Measurements from ENCODE around the gene DENND1A. TPM values are rescaled to one million over a fixed set of nuclear protein-coding genes. Genes with fewer than 3 reads are reported as not detected.

DENND1A gene
- polyA plus RNA-seq, 2 of the 4 experiments (the other 2 are of a cell fraction): 15.1 to 21.9 TPM

GRCh38 chr9:123445981-123446610 is 483.8 kb downstream of the DENND1A start:
- H3K9me3 ChIP-seq: no peaks in the 10 kb centered on the region
- CTCF ChIA-PET: no interaction called here
- H3K4me1 ChIP-seq: no peaks in the 10 kb centered on the region
- H3K27ac ChIP-seq: no peak overlapping the region
- POLR2A ChIA-PET: no interaction called here
- WGBS (ENCODE audit: missing lambda C conversion rate): 94% methylated on average over 10 of the region's 10 CpGs
- no peak overlapping the region for H3K4me3 ChIP-seq
- DNase-seq (ENCODE audit: low read depth in 1 of 2, low spot score in 1 of 2) (no peak), FAIRE-seq (no peak), ATAC-seq (no peak)
- H3K4me2 ChIP-seq: no peak overlapping the region
- TF ChIP-seq, protein P1, sequence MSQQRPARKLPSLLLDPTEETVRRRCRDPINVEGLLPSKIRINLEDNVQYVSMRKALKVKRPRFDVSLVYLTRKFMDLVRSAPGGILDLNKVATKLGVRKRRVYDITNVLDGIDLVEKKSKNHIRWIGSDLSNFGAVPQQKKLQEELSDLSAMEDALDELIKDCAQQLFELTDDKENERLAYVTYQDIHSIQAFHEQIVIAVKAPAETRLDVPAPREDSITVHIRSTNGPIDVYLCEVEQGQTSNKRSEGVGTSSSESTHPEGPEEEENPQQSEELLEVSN (IDR thresholded peaks at IDR 0.05; ENCODE audit: borderline replicate concordance, low read depth): no peak
- no peak for TF ChIP-seq FOSL2 (IDR thresholded peaks at IDR 0.05)
- no peak for TF ChIP-seq FOSL2 (CRISPR knock-in tag; IDR thresholded peaks at IDR 0.05)
- TF ChIP-seq, protein P2, sequence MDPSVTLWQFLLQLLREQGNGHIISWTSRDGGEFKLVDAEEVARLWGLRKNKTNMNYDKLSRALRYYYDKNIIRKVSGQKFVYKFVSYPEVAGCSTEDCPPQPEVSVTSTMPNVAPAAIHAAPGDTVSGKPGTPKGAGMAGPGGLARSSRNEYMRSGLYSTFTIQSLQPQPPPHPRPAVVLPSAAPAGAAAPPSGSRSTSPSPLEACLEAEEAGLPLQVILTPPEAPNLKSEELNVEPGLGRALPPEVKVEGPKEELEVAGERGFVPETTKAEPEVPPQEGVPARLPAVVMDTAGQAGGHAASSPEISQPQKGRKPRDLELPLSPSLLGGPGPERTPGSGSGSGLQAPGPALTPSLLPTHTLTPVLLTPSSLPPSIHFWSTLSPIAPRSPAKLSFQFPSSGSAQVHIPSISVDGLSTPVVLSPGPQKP (IDR thresholded peaks at IDR 0.05; ENCODE audit: low read depth, low read length): no peak
- TF ChIP-seq FOXS1 (CRISPR knock-in tag; IDR thresholded peaks at IDR 0.05): no peak
- no peak for TF ChIP-seq ZC3H11A (IDR thresholded peaks at IDR 0.05)
- no peak for TF ChIP-seq CHD2 (IDR thresholded peaks at IDR 0.05; ENCODE audit: low read length, partially characterized antibody)
- TF ChIP-seq RAD21 (conservative IDR thresholded peaks at IDR 0.05 in 1 of 2, IDR thresholded peaks at IDR 0.05 in 1 of 2): no peak
- no peak for TF ChIP-seq HOXA7 (CRISPR knock-in tag; IDR thresholded peaks at IDR 0.05)
- TF ChIP-seq BHLHE40 (IDR thresholded peaks at IDR 0.05; ENCODE audit: low read depth, low read length): no peak

DNA sequence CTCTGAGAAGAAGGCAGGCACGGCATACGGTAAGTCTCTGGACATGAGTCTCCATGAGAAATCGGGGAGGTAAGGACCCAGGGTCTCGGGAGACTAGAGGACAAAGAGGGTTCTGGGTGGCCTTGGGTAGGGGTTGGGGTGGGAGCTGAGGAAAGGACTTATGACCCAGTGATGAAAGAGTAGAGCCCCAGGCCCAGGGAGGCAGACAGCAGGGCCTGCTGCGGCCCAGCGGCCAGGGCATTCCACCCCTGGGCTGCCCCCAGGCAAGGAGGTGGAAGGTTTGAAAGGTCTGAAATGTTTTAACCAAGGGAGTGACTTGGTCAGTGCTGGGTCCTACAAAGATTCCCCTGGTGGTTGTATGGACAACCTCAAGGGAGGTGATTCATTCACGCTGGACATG is 484.8 kb downstream of the DENND1A start:
- CTCF ChIA-PET: no interaction called here
- no peak for FAIRE-seq
- no peak for TF ChIP-seq ZC3H11A (IDR thresholded peaks at IDR 0.05)
- no peak for TF ChIP-seq MYC (IDR thresholded peaks at IDR 0.05; ENCODE audit: borderline replicate concordance, low read length)
- no peak for TF ChIP-seq FOXS1 (CRISPR knock-in tag; IDR thresholded peaks at IDR 0.05)
- no peak for TF ChIP-seq JUNB (IDR thresholded peaks at IDR 0.05)
- no peak for TF ChIP-seq HOXB13 (CRISPR knock-in tag; IDR thresholded peaks at IDR 0.05; ENCODE audit: low read depth)
- no peak for TF ChIP-seq CHD4 (IDR thresholded peaks at IDR 0.05; ENCODE audit: borderline replicate concordance)
- no peak for TF ChIP-seq KDM5A (IDR thresholded peaks at IDR 0.05)
- TF ChIP-seq BHLHE40 (IDR thresholded peaks at IDR 0.05; ENCODE audit: low read depth, low read length): no peak
- TF ChIP-seq EHMT2 (IDR thresholded peaks at IDR 0.05; ENCODE audit: low read depth): no peak
- TF ChIP-seq, protein P2 (IDR thresholded peaks at IDR 0.05; ENCODE audit: low read depth, low read length): no peak
- no peak for TF ChIP-seq PHF8 (IDR thresholded peaks at IDR 0.05; ENCODE audit: borderline replicate concordance, low read depth)
- Histone ChIP-seq H3K27ac (no peak overlapping the region), H3K4me1 (no peaks in the 10 kb centered on the region), H3K4me2 (no peak overlapping the region), H3K4me3 (no peak overlapping the region), H3K9me3 (no peaks in the 10 kb centered on the region)
- DNase-seq (ENCODE audit: low read depth in 1 of 2, low spot score in 1 of 2): no peak
- ATAC-seq: no peak
- POLR2A ChIA-PET: no interaction called here
- WGBS (ENCODE audit: missing lambda C conversion rate): 97% methylated on average over 7 of the region's 7 CpGs

DNA sequence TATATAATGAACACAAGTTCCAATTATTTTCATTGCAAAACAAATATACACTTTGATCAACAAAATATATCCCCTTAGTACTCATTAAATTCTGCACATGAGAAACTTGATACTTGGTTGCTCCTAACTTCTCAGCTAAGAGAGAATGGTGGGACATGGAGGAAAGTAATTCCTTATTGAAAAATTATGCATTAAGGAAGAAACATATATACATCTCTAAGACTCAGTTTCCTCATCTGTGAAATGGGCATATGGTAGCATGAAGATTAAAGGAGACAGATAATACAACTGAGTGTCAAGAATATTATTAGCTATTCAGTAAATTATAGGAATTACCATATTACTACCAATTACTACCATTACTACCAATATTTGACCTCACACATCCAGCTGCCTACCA is 488.2 kb downstream of the DENND1A start:
- no peak for DNase-seq (ENCODE audit: low read depth in 1 of 2, low spot score in 1 of 2)
- H3K4me1 ChIP-seq: no peaks in the 10 kb centered on the region
- no peak overlapping the region for H3K27ac ChIP-seq
- H3K4me2 ChIP-seq: no peak overlapping the region
- H3K4me3 ChIP-seq: no peak overlapping the region
- no peak for FAIRE-seq
- CTCF ChIA-PET: no interaction called here
- H3K9me3 ChIP-seq: no peaks in the 10 kb centered on the region
- POLR2A ChIA-PET: no interaction called here
- no peak for ATAC-seq
- TF ChIP-seq, protein P3, sequence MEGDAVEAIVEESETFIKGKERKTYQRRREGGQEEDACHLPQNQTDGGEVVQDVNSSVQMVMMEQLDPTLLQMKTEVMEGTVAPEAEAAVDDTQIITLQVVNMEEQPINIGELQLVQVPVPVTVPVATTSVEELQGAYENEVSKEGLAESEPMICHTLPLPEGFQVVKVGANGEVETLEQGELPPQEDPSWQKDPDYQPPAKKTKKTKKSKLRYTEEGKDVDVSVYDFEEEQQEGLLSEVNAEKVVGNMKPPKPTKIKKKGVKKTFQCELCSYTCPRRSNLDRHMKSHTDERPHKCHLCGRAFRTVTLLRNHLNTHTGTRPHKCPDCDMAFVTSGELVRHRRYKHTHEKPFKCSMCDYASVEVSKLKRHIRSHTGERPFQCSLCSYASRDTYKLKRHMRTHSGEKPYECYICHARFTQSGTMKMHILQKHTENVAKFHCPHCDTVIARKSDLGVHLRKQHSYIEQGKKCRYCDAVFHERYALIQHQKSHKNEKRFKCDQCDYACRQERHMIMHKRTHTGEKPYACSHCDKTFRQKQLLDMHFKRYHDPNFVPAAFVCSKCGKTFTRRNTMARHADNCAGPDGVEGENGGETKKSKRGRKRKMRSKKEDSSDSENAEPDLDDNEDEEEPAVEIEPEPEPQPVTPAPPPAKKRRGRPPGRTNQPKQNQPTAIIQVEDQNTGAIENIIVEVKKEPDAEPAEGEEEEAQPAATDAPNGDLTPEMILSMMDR (IDR thresholded peaks at IDR 0.05): no peak
- TF ChIP-seq ZNF302 (CRISPR knock-in tag; IDR thresholded peaks at IDR 0.05) (no peak), CEBPB (IDR thresholded peaks at IDR 0.05) (no peak), MAZ (IDR thresholded peaks at IDR 0.05; ENCODE audit: borderline replicate concordance, low read depth, low read length) (no peak), CBX8 (IDR thresholded peaks at IDR 0.05) (no peak), KDM1A (IDR thresholded peaks at IDR 0.05; ENCODE audit: low read depth) (no peak), ZFP36 (IDR thresholded peaks at IDR 0.05; ENCODE audit: borderline replicate concordance, partially characterized antibody) (no peak), HOXA7 (CRISPR knock-in tag; IDR thresholded peaks at IDR 0.05) (no peak), JUN (IDR thresholded peaks at IDR 0.05) (no peak)
- TF ChIP-seq, protein P2 (IDR thresholded peaks at IDR 0.05; ENCODE audit: low read depth, low read length): no peak
